ENCODE measurements around the gene ARHGEF26.

- TF ChIP-seq, protein P1, sequence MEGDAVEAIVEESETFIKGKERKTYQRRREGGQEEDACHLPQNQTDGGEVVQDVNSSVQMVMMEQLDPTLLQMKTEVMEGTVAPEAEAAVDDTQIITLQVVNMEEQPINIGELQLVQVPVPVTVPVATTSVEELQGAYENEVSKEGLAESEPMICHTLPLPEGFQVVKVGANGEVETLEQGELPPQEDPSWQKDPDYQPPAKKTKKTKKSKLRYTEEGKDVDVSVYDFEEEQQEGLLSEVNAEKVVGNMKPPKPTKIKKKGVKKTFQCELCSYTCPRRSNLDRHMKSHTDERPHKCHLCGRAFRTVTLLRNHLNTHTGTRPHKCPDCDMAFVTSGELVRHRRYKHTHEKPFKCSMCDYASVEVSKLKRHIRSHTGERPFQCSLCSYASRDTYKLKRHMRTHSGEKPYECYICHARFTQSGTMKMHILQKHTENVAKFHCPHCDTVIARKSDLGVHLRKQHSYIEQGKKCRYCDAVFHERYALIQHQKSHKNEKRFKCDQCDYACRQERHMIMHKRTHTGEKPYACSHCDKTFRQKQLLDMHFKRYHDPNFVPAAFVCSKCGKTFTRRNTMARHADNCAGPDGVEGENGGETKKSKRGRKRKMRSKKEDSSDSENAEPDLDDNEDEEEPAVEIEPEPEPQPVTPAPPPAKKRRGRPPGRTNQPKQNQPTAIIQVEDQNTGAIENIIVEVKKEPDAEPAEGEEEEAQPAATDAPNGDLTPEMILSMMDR (IDR thresholded peaks at IDR 0.05): no peak
- no peak for TF ChIP-seq POLR2A (IDR thresholded peaks at IDR 0.05)
Measured at GRCh38 chr3:154301561-154301960, 180.4 kb downstream of the ARHGEF26 start.

All from body of pancreas (tissue), 4 donors.